PC-9 (cell line): ENCODE measurements around the gene MXD4.

ENCODE experiments used
- EZH2 ChIP-seq: fragments of 200-600 bp; sonication (generic); IDR thresholded peaks from 2 replicates; pipeline ENCODE4 v1.8.0; 2017; ENCODE audit warnings: antibody characterized with exemption, low read depth
- TF ChIP-seq, protein P1 (sequence below): fragments of 200-600 bp; sonication (generic); conservative IDR thresholded peaks from 2 replicates; pipeline ENCODE4 v1.6.1; 2017; ENCODE audit warnings: mixed run types, antibody characterized with exemption, mild to moderate bottlenecking, moderate library complexity

DNA sequence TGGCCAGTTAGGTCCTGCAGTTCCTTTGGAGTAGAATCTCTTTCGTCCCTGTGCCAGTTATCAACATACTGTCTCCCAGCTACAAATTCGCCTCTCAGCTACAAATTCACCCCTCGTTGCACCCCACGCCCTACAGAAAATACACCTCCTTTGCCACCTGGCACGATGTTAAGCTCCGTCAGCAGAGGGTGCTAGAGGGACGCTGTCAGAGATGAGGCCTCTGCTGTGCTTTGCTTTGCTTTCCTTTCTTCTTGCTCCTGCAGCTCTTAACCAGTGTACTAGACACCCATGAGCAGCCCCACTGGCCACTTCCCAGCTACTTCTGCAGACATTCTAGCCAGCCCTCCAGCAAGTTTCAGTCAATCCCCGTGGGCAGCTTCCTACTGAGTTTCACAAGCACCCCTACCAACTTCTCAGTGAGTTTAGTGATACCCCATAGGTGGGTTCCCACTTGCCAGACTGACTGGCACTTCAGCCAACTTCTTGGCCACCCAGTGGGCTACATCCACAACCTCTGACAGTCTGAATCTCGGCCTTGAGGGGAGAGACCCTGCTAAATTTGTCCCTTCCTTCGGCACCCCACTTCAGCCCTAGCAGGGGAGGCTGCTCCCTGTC is 41.8 kb downstream of the MXD4 start:
- TF ChIP-seq, protein P1, sequence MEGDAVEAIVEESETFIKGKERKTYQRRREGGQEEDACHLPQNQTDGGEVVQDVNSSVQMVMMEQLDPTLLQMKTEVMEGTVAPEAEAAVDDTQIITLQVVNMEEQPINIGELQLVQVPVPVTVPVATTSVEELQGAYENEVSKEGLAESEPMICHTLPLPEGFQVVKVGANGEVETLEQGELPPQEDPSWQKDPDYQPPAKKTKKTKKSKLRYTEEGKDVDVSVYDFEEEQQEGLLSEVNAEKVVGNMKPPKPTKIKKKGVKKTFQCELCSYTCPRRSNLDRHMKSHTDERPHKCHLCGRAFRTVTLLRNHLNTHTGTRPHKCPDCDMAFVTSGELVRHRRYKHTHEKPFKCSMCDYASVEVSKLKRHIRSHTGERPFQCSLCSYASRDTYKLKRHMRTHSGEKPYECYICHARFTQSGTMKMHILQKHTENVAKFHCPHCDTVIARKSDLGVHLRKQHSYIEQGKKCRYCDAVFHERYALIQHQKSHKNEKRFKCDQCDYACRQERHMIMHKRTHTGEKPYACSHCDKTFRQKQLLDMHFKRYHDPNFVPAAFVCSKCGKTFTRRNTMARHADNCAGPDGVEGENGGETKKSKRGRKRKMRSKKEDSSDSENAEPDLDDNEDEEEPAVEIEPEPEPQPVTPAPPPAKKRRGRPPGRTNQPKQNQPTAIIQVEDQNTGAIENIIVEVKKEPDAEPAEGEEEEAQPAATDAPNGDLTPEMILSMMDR, result peak; percentile 89
- TF ChIP-seq EZH2, result no peak
